Measurements from ENCODE around the gene ARIH1.
A peak's percentile ranks its signal among the peaks of the same experiment; 100 is the strongest.

The ARIH1 gene

DNA sequence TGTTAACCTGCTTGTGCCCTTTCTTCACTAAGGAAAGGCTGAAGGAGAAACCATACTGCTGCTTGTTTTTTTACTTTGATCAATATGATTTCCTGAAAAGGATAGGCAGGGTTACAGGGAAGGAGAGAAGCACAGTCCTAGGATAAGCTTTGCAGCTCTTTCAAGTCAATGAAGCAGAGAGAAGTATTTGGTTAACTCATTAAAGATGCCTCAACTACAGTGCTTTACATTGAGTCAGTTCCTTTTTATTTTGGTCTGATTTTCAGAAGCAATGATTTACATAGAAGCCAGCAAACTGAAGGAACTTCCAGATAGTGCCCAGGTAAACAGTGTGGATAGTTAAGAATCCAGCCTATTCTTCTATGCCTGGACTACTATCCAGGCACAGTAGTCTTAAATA is 64.8 kb downstream of the ARIH1 start:
- no peak for DNase-seq (ENCODE audit: low read depth)
- TF ChIP-seq, protein P1, sequence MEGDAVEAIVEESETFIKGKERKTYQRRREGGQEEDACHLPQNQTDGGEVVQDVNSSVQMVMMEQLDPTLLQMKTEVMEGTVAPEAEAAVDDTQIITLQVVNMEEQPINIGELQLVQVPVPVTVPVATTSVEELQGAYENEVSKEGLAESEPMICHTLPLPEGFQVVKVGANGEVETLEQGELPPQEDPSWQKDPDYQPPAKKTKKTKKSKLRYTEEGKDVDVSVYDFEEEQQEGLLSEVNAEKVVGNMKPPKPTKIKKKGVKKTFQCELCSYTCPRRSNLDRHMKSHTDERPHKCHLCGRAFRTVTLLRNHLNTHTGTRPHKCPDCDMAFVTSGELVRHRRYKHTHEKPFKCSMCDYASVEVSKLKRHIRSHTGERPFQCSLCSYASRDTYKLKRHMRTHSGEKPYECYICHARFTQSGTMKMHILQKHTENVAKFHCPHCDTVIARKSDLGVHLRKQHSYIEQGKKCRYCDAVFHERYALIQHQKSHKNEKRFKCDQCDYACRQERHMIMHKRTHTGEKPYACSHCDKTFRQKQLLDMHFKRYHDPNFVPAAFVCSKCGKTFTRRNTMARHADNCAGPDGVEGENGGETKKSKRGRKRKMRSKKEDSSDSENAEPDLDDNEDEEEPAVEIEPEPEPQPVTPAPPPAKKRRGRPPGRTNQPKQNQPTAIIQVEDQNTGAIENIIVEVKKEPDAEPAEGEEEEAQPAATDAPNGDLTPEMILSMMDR (conservative IDR thresholded peaks at IDR 0.05; ENCODE audit: low read depth, low read length), result no peak
- no peak overlapping the region for H3K4me3 ChIP-seq (ENCODE audit: low read length)

DNA sequence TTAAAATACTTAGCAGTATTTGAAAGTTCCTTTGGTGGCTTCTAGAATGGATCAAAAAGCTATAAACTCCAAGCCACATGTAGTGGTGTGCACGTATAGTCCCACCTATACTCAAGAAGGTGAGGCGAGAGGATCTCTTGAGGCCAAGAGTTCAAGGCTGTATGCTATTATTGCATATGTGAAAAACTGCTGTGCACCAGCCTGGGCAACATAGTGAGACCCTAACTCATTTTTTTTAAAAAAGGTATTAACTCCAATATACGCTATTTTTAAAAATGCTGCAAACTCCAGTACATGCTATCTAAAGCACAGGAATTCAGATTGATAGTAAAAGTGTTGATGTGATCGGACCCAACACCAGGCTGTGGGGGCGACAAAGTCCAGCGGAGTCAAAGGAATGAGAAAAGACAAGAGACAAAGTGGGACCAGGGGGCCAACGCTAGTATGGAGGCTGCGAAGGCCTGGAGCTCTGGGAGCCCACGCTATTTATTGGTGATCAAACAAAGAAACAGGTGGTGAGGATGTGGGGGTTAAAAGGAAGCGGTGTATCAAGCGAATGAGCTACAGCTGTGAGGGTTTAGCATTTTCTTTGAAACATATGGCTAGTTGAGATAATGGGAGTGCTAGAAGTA is 66.6 kb downstream of the ARIH1 start:
- no peak for DNase-seq (ENCODE audit: low read depth)
- H3K4me3 ChIP-seq (ENCODE audit: low read length), result no peak overlapping the region
- TF ChIP-seq, protein P1 (conservative IDR thresholded peaks at IDR 0.05; ENCODE audit: low read depth, low read length), result no peak

DNA sequence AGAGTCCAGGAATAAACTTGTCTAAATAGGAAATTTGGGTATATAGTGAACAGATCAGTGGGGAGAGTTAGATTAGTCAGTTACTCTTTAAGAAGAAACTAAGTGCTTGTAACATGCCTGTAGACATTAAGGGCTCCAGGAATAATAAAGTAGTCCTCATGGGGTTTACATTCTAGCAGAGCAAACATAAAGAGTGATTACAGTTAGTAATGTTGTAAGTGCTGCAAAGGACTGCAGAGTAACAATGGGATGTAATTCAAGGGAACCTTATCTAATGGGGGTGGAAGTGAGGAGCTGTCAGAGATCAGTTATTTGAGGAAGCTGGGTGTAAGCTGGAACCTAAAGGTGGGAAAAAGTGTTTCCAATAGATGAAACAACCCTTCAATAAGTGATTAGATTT is 67.5 kb downstream of the ARIH1 start:
- TF ChIP-seq, protein P1 (conservative IDR thresholded peaks at IDR 0.05; ENCODE audit: low read depth, low read length), result no peak

DNA sequence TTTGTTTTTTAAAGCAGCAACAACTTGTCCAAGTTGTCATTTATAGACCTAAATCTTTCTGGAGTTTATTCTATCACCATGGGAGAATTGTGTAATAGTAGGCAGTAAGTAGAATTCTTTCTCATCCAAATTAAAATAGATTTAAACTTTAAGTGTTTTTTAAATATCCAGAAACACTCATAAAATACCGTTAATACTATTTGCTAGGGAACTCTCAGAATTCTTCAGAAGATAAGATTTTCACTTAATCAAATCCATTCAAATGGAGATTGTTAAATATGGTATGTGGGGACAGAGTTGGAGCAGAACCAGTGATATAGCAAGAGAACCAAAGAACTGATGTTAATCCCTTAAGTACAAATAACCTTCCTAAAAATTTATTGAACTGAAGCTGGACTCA is 71.0 kb downstream of the ARIH1 start:
- H3K4me3 ChIP-seq (ENCODE audit: low read length), result no peak overlapping the region
- TF ChIP-seq, protein P1 (conservative IDR thresholded peaks at IDR 0.05; ENCODE audit: low read depth, low read length), result no peak
- no peak for DNase-seq (ENCODE audit: low read depth)

More for the DNA sequence above, 67.5 kb downstream of the ARIH1 start:
- DNase-seq (ENCODE audit: low read depth), result no peak
- no peak overlapping the region for H3K4me3 ChIP-seq (ENCODE audit: low read length)

DNA sequence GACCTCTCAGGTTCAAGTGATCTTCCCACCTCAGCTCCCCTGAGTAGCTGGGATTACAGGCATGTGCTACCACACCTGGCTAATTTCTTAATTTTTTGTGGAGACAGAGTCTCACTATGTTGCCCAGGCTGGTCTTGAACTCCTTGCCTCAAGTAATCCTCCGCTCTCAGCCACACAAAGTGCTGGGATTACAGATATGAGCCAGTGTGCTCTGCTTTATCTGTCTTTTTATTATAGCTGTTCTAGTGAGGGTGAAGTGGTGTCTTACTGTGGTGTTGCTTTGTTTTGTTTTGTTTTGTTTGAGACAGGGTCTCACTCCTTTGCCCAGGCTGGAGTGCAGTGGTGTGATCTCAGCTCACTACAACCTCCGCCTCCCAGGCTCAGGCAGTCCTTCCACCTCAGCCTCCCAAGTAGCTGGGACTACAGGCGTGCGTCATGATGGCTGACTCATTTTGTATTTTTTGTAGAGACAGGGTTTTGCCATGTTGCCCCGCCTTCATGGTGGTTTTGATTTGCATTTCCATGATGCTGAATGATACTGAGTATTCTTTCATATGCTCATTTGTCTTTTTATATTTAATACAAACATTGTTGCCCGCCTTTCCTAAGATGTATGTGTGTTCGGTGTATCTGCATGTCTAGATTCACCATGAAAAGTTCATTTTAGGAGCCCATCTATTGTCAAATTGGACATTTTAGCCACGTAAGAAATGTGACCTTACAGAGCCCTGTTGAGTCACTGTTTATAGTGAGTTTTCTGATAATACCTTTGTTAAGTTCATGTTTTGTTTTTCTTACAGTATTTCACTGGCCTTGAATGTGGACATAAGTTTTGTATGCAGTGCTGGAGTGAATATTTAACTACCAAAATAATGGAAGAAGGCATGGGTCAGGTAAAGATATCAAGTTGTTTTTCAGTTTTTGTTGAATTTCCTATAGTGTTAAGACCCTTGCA is 80.6 kb downstream of the ARIH1 start:
- peak; percentile 5 for DNase-seq (ENCODE audit: low read depth)
- TF ChIP-seq, protein P1 (conservative IDR thresholded peaks at IDR 0.05; ENCODE audit: low read depth, low read length), result no peak
- no peak overlapping the region for H3K4me3 ChIP-seq (ENCODE audit: low read length)

DNA sequence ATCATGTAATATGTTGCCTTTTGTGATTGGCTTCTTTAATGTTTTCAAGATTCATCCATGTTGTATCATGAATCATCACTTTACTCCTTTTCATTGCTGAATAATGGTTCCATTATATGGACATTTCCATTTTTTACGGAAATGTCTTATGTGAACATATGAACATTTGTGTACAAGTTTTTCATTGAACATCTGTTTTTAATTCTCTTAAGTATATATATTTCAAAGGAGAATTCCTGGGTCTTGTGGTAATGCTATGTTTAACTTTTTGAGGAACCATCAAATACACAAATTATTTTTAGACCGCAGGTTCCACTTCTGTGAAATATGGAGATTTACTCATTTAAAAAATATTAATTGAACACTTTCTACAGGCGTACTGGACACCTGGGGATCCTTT is 85.7 kb downstream of the ARIH1 start:
- TF ChIP-seq, protein P1 (conservative IDR thresholded peaks at IDR 0.05; ENCODE audit: low read depth, low read length), result no peak
- H3K4me3 ChIP-seq (ENCODE audit: low read length), result no peak overlapping the region
- no peak for DNase-seq (ENCODE audit: low read depth)

Data from retinal pigment epithelial cell (primary cell).